Neural crest cell (in vitro differentiated cells): ENCODE data around the gene CWC22. TPM values are rescaled to one million over a fixed set of nuclear protein-coding genes. Genes with fewer than 3 reads are reported as not detected.
A peak's percentile ranks its signal among the peaks of the same experiment; 100 is the strongest.
"Not testable (repeated sequence)": the region's sequence is repeated elsewhere in the genome, so short reads cannot be mapped to it uniquely, and the experiment has no call there.

ENCODE experiments used
- DNase-seq: peaks from one replicate; pipeline ENCODE4 v3.0.0; 2021; ENCODE audit warnings: low read depth, mixed read lengths, low spot score
- H3K27ac Mint-ChIP-seq: one replicate; pipeline ENCODE4 v1.8.0; 2021; ENCODE audit warnings: mild to moderate bottlenecking, mixed read lengths; ENCODE audit not compliant: unreplicated experiment
- H3K27me3 Mint-ChIP-seq: 2 replicates; pipeline ENCODE4 v1.8.0; 2021; ENCODE audit warnings: low read depth, mild to moderate bottlenecking, mixed read lengths
- H3K36me3 Mint-ChIP-seq: 2 replicates; pipeline ENCODE4 v1.8.0; 2021; ENCODE audit warnings: low read depth, mild to moderate bottlenecking, mixed read lengths
- H3K4me1 Mint-ChIP-seq: 2 replicates; pipeline ENCODE4 v1.8.0; 2021; ENCODE audit warnings: mixed read lengths
- H3K4me3 Mint-ChIP-seq: one replicate; pipeline ENCODE4 v1.8.0; 2021; ENCODE audit warnings: mild to moderate bottlenecking, mixed read lengths
- H3K9me3 Mint-ChIP-seq: 2 replicates; pipeline ENCODE4 v1.8.0; 2021; ENCODE audit warnings: mixed read lengths
- CTCF ChIP-seq: fragments of 200-600 bp; sonication (generic); conservative IDR thresholded peaks from 2 replicates; pipeline ENCODE4 v1.5.0; 2021; ENCODE audit warnings: antibody characterized with exemption, mild to moderate bottlenecking
- long read RNA-seq: library from polyadenylated mRNA; unstranded; transcript quantifications from one replicate; pipeline ENCODE4 v2.0.0, GENCODE V29; 2020
- total RNA-seq: library from RNA; stranded (reverse); gene quantifications from 2 replicates; pipeline ENCODE4 v1.2.1, GENCODE V29; 2021

Gene CWC22
- 25.8 and 27.6 TPM in 2 replicates for total RNA-seq
- long read RNA-seq, transcript CWC22-201 (20 exons, 2,392 nt): major isoform, 45 of 117 reads
- long read RNA-seq, partial matches to known transcripts: 46 of 117 reads
- long read RNA-seq, other reads (novel, unspliced or antisense): 26 of 117 reads

- Mint-ChIP-seq H3K27me3 (no peaks in the 10 kb centered on the region), H3K36me3 (no peaks in the 10 kb centered on the region), H3K9me3 (no peaks in the 10 kb centered on the region), H3K27ac (peak within 1 kb of the TSS; percentile 99), H3K4me1 (peaks cover 15% of the 10 kb centered on the region), H3K4me3 (peak within 1 kb of the TSS; percentile 97)
- DNase-seq: peak; percentile 70
- no peak for TF ChIP-seq CTCF
Measured at GRCh38 chr2:180006781-180007579, at the start of gene CWC22. Gene CWC22 (minus strand): TSS chr2:180007297. CDS start chr2:179993341, 13,956 bp downstream.

- peak overlapping the region; percentile 72 for H3K27ac Mint-ChIP-seq
- peaks cover 13% of the 10 kb centered on the region for H3K4me1 Mint-ChIP-seq
Measured at GRCh38 chr2:180056367-180057118, 49.4 kb upstream of the CWC22 start.

GRCh38 chr2:180054576-180054975 lies 47.5 kb upstream of the CWC22 start:
- H3K36me3 Mint-ChIP-seq, H3K4me3 Mint-ChIP-seq, DNase-seq, H3K27me3 Mint-ChIP-seq, H3K9me3 Mint-ChIP-seq: not testable (repeated sequence)
- Mint-ChIP-seq H3K27ac (peak overlapping the region; percentile 23), H3K4me1 (peaks cover 13% of the 10 kb centered on the region)

More at GRCh38 chr2:180056367-180057118, 49.4 kb upstream of the CWC22 start:
- Mint-ChIP-seq H3K4me3 (peak overlapping the region; percentile 35), H3K27me3 (no peaks in the 10 kb centered on the region), H3K36me3 (peaks cover 3% of the 10 kb centered on the region), H3K9me3 (peaks cover 10% of the 10 kb centered on the region)
- no peak for DNase-seq
- no peak for TF ChIP-seq CTCF

- Mint-ChIP-seq H3K9me3 (peaks cover 8% of the 10 kb centered on the region), H3K4me3 (no peak overlapping the region), H3K4me1 (no peaks in the 10 kb centered on the region), H3K27ac (no peak overlapping the region), H3K36me3 (peaks cover 3% of the 10 kb centered on the region), H3K27me3 (no peaks in the 10 kb centered on the region)
- TF ChIP-seq CTCF: no peak
- DNase-seq: no peak
Measured at GRCh38 chr2:180050246-180050645, 43.1 kb upstream of the CWC22 start.

- TF ChIP-seq CTCF: no peak
- DNase-seq: no peak
- Mint-ChIP-seq H3K4me1 (no peaks in the 10 kb centered on the region), H3K9me3 (peaks cover 4% of the 10 kb centered on the region), H3K27ac (no peak overlapping the region), H3K36me3 (peaks cover 2% of the 10 kb centered on the region), H3K4me3 (no peak overlapping the region), H3K27me3 (no peaks in the 10 kb centered on the region)
Measured at GRCh38 chr2:180048251-180048650, 41.2 kb upstream of the CWC22 start.
